Kidney (tissue), 14 donors: Measurements from ENCODE around the gene TRIM27. TPM values are rescaled to one million over a fixed set of nuclear protein-coding genes. Genes with fewer than 3 reads are reported as not detected.

Source experiments
- DNase-seq, 5 donors: peaks; one replicate each; pipeline ENCODE4 v3.0.0-alpha.2; 2013 to 2020
- FAIRE-seq: peaks from 2 replicates; lab custom pipeline; 2012; peaks lifted over from hg19 to GRCh38; lab: Jason Lieb, UNC
- H3K27ac ChIP-seq, 2 donors: one replicate each; pipeline ENCODE4 v1.7.0; 2013; ENCODE audit warnings: low read depth in 2 of 2, low read length in 2 of 2, inconsistent platforms in 1 of 2
- H3K27me3 ChIP-seq: one replicate; pipeline ENCODE4 v1.7.1; 2013; ENCODE audit warnings: low read length, inconsistent platforms; ENCODE audit not compliant: control insufficient read depth, insufficient read depth
- H3K36me3 ChIP-seq, 3 donors: one replicate each; pipeline versions ENCODE4 v1.7.0 to v1.7.1; 2013; ENCODE audit warnings: low read length in 3 of 3, control low read depth in 1 of 3, inconsistent platforms in 1 of 3; ENCODE audit not compliant: insufficient read depth in 3 of 3, control insufficient read depth in 2 of 3
- H3K4me1 ChIP-seq, 3 donors: one replicate each; pipeline versions ENCODE4 v1.7.0 to v1.7.1; 2013; ENCODE audit warnings: low read length in 3 of 3, inconsistent platforms in 1 of 3, low read depth in 1 of 3; ENCODE audit not compliant: control insufficient read depth in 2 of 3, insufficient read depth in 2 of 3
- H3K4me3 ChIP-seq, 3 donors: one replicate each; pipeline versions ENCODE4 v1.7.0 to v1.8.1; 2013; ENCODE audit warnings: low read length in 3 of 3, control low read depth in 1 of 3, inconsistent platforms in 1 of 3
- H3K9ac ChIP-seq, 3 donors: one replicate each; pipeline versions ENCODE4 v1.7.0 to v1.7.1; 2013; ENCODE audit warnings: low read length in 3 of 3, control low read depth in 1 of 3, inconsistent platforms in 1 of 3
- H3K9me3 ChIP-seq, 3 donors: one replicate each; pipeline versions ENCODE4 v1.7.0 to v1.7.1; 2013; ENCODE audit warnings: low read length in 3 of 3, control low read depth in 1 of 3, inconsistent platforms in 1 of 3; ENCODE audit not compliant: control insufficient read depth in 2 of 3, insufficient read depth in 1 of 3
- intact Hi-C: fragments of 100-400 bp; cut with DNase I; formaldehyde crosslinking; loops from one replicate; pipeline ENCODE4 v1.11.1; 2022
- polyA plus RNA-seq: library from polyadenylated mRNA; stranded (reverse); fragments of 350-450 nt; fragmentation: Illumina TruSeq; extraction: RNeasy Lipid Tissue Mini Kit (QIAGEN cat#74804); gene quantifications from one replicate; pipeline ENCODE4 v1.2.3, GENCODE V29; 2014; ENCODE audit warnings: low read depth, low replicate concordance; ENCODE audit not compliant: insufficient read depth
- total RNA-seq: library from RNA; stranded (reverse); fragmentation: NEBNext Ultra II Directional; extraction: Animal tissue kit (Norgen Biotek cat#: 25700); gene quantifications from one replicate; pipeline ENCODE4 v1.2.1, GENCODE V29; 2021
- TF ChIP-seq, protein P1 (sequence below): IDR thresholded peaks from 3 replicates; pipeline ENCODE4 v1.5.1; 2012; ENCODE audit warnings: mild to moderate bottlenecking, moderate library complexity, borderline replicate concordance; ENCODE audit not compliant: insufficient read depth; ENCODE audit errors: extremely low read depth
- donor health status: control.
- donor health status: control.
- donor health status: control.
- donor health status: control.
- donor health status: control.
- donor health status: DM: yes; HTN: yes; CAD: no.
- donor health status: Normal renal cell carcinoma (clear cell type).

TRIM27 gene
- total and polyA plus RNA-seq, 2 donors from 2014 or later = 33.9 to 47.7 TPM

DNA sequence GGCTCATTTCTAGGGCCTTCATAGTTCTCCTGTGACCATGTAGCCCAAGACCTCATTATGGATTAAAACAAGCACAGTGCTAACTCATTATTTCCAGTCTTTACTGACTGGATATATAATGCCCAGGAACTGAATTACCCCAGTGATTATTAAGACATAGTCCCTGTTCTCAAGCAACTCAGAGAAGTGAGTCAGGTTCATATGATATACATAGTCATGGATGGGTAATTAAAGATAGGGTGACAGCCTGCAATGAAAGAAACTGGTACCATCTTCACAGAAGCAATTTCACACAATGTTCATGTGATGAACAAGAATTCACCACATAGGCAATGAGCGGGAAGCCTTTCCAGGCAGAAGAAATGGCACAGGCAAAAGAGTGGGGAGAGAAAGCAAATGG is 3.5 kb downstream of the TRIM27 start:
- Histone ChIP-seq H3K27me3 (no peaks in the 10 kb centered on the region), H3K36me3 (peaks cover 7 to 42% (median 23%) of the 10 kb centered on the region in 3 donors), H3K4me3 (no peak overlapping the region), H3K4me1 (peaks cover 0 to 18% (median 8%) of the 10 kb centered on the region in 3 donors), H3K9ac (no peak overlapping the region), H3K27ac (no peak overlapping the region), H3K9me3 (no peaks in the 10 kb centered on the region)
- TF ChIP-seq, protein P1, sequence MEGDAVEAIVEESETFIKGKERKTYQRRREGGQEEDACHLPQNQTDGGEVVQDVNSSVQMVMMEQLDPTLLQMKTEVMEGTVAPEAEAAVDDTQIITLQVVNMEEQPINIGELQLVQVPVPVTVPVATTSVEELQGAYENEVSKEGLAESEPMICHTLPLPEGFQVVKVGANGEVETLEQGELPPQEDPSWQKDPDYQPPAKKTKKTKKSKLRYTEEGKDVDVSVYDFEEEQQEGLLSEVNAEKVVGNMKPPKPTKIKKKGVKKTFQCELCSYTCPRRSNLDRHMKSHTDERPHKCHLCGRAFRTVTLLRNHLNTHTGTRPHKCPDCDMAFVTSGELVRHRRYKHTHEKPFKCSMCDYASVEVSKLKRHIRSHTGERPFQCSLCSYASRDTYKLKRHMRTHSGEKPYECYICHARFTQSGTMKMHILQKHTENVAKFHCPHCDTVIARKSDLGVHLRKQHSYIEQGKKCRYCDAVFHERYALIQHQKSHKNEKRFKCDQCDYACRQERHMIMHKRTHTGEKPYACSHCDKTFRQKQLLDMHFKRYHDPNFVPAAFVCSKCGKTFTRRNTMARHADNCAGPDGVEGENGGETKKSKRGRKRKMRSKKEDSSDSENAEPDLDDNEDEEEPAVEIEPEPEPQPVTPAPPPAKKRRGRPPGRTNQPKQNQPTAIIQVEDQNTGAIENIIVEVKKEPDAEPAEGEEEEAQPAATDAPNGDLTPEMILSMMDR = no peak
- DNase-seq = no peak
- intact Hi-C loops = no loop called here
- FAIRE-seq = no peak

DNA sequence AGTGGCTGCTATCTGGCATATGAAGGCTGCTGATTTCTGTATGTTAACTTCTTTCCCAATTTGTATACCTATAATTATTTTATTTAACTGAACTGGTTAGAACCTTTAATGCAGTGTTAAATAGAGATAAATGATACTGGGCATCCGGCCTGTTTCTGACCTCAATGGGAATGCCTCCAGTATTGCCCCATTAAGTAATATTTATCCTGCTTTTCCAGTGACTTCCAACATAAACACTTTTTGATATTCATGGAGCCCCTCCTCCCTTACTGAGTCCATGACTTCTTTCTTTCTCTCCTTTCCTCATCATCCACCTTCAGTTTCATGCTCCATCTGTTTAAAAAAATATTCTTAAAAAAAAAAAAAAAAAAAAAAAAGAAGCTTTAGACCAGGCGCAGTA is 8.8 kb downstream of the TRIM27 start:
- Histone ChIP-seq H3K4me3 (no peak overlapping the region), H3K4me1 (no peaks in the 10 kb centered on the region), H3K9me3 (no peaks in the 10 kb centered on the region), H3K27ac (no peak overlapping the region), H3K9ac (no peak overlapping the region), H3K36me3 (peaks cover 2 to 50% (median 26%) of the 10 kb centered on the region in 3 donors), H3K27me3 (no peaks in the 10 kb centered on the region)
- no peak for DNase-seq
- FAIRE-seq = no peak
- intact Hi-C loops = no loop called here
- TF ChIP-seq, protein P1 = no peak

DNA sequence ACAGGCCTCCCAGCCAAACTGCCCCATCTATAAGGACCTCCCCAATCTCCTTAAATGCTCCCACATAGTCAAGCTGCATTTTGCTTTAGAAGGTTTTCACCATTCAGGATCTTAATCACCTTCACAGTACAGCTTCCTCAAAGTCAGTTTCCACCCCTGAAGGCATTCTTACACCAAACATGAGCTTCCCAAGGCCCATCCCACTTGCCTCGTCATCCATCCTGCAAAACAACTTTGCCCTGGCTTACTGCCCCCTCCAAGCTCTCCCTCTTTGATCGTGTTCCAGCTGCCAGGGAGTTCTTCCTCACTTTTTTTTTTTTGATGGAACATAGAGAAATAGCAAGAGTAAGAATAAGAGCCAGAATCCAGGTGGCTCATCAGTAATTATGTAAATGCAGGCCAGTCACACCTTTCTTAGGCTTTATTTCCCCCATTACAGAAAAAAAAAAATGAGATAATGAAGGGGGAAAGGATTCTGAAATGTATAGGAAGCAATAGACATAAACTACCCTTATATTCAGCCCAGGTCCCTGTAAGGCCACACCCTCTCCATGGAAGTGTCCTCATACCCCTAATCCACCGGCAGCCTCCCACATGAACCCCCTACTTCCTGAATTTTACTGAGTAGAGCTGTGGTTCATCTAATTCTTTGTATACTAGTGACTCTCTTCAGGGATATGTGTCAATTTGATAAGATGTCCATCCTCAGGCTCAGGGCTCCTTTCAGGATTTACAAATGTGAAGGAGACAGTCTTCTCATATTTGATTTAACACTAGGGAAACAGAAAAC is 12.7 kb downstream of the TRIM27 start:
- DNase-seq (no peak), FAIRE-seq (no peak)
- Histone ChIP-seq H3K9me3 (no peaks in the 10 kb centered on the region), H3K27me3 (no peaks in the 10 kb centered on the region), H3K4me3 (no peak overlapping the region), H3K4me1 (no peaks in the 10 kb centered on the region), H3K36me3 (peaks cover 8 to 51% (median 37%) of the 10 kb centered on the region in 3 donors), H3K27ac (no peak overlapping the region), H3K9ac (no peak overlapping the region)
- TF ChIP-seq, protein P1 = no peak
- intact Hi-C loops = no loop called here
